Endothelial cell of umbilical vein (primary cell): Measurements from ENCODE around the gene DST. TPM values are rescaled to one million over a fixed set of nuclear protein-coding genes. Genes with fewer than 3 reads are reported as not detected.
A peak's percentile ranks its signal among the peaks of the same experiment; 100 is the strongest.

Source experiments
- BruUV-seq: library from RNA; stranded (reverse); fragments of 400-500 nt; replicated peaks from 2 replicates; lab custom pipeline; 2021; lab: Mats Ljungman, UMichigan
- CTCF ChIA-PET: fragments of 300-600, 350-600 bp; sonication (Branson Sonifier 250); formaldehyde crosslinking; loops from one replicate; lab custom pipeline; 2021; ENCODE audit warnings: antibody characterized with exemption, inconsistent platforms; lab: Charles Lee
- POLR2A ChIA-PET: fragments of 300-600, 350-600 bp; sonication (Branson Sonifier 250); formaldehyde crosslinking; loops from one replicate; lab custom pipeline; 2021; ENCODE audit warnings: antibody characterized with exemption, inconsistent platforms; lab: Charles Lee
- DNase-seq: peaks from one replicate; pipeline ENCODE4 v3.0.0-alpha.2; 2011; ENCODE audit warnings: low read depth, low spot score
- FAIRE-seq: peaks from 2 replicates; lab custom pipeline; 2011; peaks lifted over from hg19 to GRCh38; lab: Jason Lieb, UNC
- H2AFZ ChIP-seq: 2 replicates; pipeline ENCODE4 v1.6.0; 2012; ENCODE audit warnings: low read depth, low read length, control low read depth, inconsistent platforms
- H3K27ac ChIP-seq: 2 replicates; pipeline ENCODE4 v1.5.1; 2011; ENCODE audit warnings: low read depth, mild to moderate bottlenecking, control low read depth, low read length, moderate library complexity; ENCODE audit not compliant: insufficient read depth
- H3K27me3 ChIP-seq, 2 experiments: 2 replicates each; pipeline versions ENCODE4 v1.6.0 to v1.6.1; 2011; ENCODE audit warnings: low read length in 2 of 2, mixed read lengths in 1 of 2; ENCODE audit not compliant: control insufficient read depth in 2 of 2, insufficient read depth in 2 of 2
- H3K36me3 ChIP-seq, 2 experiments: 2 replicates in 1 of 2; 3 replicates in 1 of 2; pipeline ENCODE4 v1.5.1; 2011; ENCODE audit warnings: low read length in 2 of 2, mild to moderate bottlenecking in 1 of 2, moderate library complexity in 1 of 2; ENCODE audit not compliant: control insufficient read depth in 2 of 2, insufficient read depth in 2 of 2; ENCODE audit errors: extremely low read depth in 1 of 2
- H3K4me1 ChIP-seq: 3 replicates; pipeline ENCODE4 v1.5.1; 2011; ENCODE audit warnings: mild to moderate bottlenecking, low read length; ENCODE audit not compliant: control insufficient read depth, insufficient read depth; ENCODE audit errors: extremely low read depth
- H3K4me2 ChIP-seq: 2 replicates; pipeline ENCODE4 v1.6.1; 2011; ENCODE audit warnings: low read length, control low read depth, mixed read lengths; ENCODE audit not compliant: insufficient read depth
- H3K4me3 ChIP-seq, 3 experiments: fragments of 200-600 bp in 1 of 3; sonication (generic), shearing (Covaris generic) in 1 of 3; replicated peaks in 1 of 3; 2 replicates each; pipeline ENCODE4 v1.5.1; 2011 to 2016; ENCODE audit warnings: control low read depth in 3 of 3, low read length in 3 of 3, mild to moderate bottlenecking in 2 of 3, inconsistent platforms in 1 of 3, low read depth in 1 of 3, moderate library complexity in 1 of 3; ENCODE audit not compliant: insufficient read depth in 1 of 3
- H3K79me2 ChIP-seq: 2 replicates; pipeline ENCODE4 v1.6.0; 2012; ENCODE audit warnings: low read length, inconsistent platforms; ENCODE audit not compliant: control insufficient read depth, insufficient read depth
- H3K9ac ChIP-seq: replicated peaks from 2 replicates; pipeline ENCODE3; 2011; ENCODE audit warnings: low read length, control low read depth; ENCODE audit not compliant: insufficient read depth; ENCODE audit errors: extremely low read depth
- H3K9me1 ChIP-seq: replicated peaks from 3 replicates; pipeline ENCODE4 v1.6.0; 2011; ENCODE audit warnings: mild to moderate bottlenecking, low read length; ENCODE audit not compliant: control insufficient read depth, insufficient read depth; ENCODE audit errors: extremely low read depth
- H3K9me3 ChIP-seq: replicated peaks from 2 replicates; pipeline ENCODE4 v1.5.1; 2012; ENCODE audit warnings: low read length, inconsistent platforms; ENCODE audit not compliant: control insufficient read depth, insufficient read depth
- H4K20me1 ChIP-seq: replicated peaks from 2 replicates; pipeline ENCODE3; 2011; ENCODE audit warnings: mild to moderate bottlenecking, low read length; ENCODE audit not compliant: control insufficient read depth, insufficient read depth; ENCODE audit errors: extremely low read depth
- EZH2 ChIP-seq: IDR thresholded peaks from 2 replicates; pipeline ENCODE4 v1.6.1; 2012; ENCODE audit warnings: borderline replicate concordance, low read depth, mild to moderate bottlenecking, moderate library complexity, low read length, inconsistent platforms; ENCODE audit not compliant: severe bottlenecking
- FOS ChIP-seq: IDR thresholded peaks from 2 replicates; pipeline ENCODE4 v1.6.1; 2011; ENCODE audit warnings: mild to moderate bottlenecking, low read length, moderate library complexity, borderline replicate concordance; ENCODE audit not compliant: insufficient read depth
- GATA2 ChIP-seq: IDR thresholded peaks from 2 replicates; pipeline ENCODE4 v1.7.0; 2011; ENCODE audit warnings: low read depth, mild to moderate bottlenecking, moderate library complexity, mixed read lengths, low read length; ENCODE audit not compliant: insufficient read length, insufficient read depth
- JUN ChIP-seq: IDR thresholded peaks from 2 replicates; pipeline ENCODE4 v1.6.1; 2011; ENCODE audit warnings: borderline replicate concordance, low read depth; ENCODE audit not compliant: insufficient read length, insufficient read depth
- MYC ChIP-seq: IDR thresholded peaks from one replicate; pipeline ENCODE4 v1.6.1; 2011; ENCODE audit warnings: mild to moderate bottlenecking, low read depth, low read length
- POLR2A ChIP-seq: IDR thresholded peaks from 2 replicates; pipeline ENCODE4 v1.6.1; 2012; ENCODE audit warnings: low read depth, mild to moderate bottlenecking, control low read depth, low read length
- POLR2AphosphoS5 ChIP-seq: IDR thresholded peaks from 2 replicates; pipeline ENCODE4 v1.6.1; 2012; ENCODE audit warnings: low read depth, mild to moderate bottlenecking, control low read depth, low read length, moderate library complexity; ENCODE audit not compliant: insufficient read depth
- dilution Hi-C: fragments of 300-500 bp; cut with MboI; formaldehyde crosslinking; loops from one replicate; pipeline ENCODE4 v1.15.0; 2019; ENCODE audit warnings: low sequenced_read_pairs; ENCODE audit not compliant: extremely low pct_ligation_motif_present
- intact Hi-C: fragments of 100-400 bp; cut with micrococcal nuclease; formaldehyde crosslinking; loops from one replicate; pipeline ENCODE4 v1.10.0; 2022
- polyA plus RNA-seq, 4 experiments: library from polyadenylated mRNA; depleted of rRNA in 3 of 4; stranded (reverse) in 3 of 4; unstranded in 1 of 4; fragments of >200 nt; gene quantifications; 2 replicates each; pipeline versions ENCODE4 v1.2.1 to v1.2.3, GENCODE V29; 2011 to 2012; ENCODE audit warnings: missing spikeins in 1 of 4
- total RNA-seq: library from RNA; stranded (reverse); gene quantifications from 2 replicates; pipeline ENCODE4 v1.2.3, GENCODE V29; 2021
- TF ChIP-seq, protein P1 (sequence below): IDR thresholded peaks from 2 replicates; pipeline ENCODE4 v1.6.1; 2011; ENCODE audit not compliant: insufficient read depth, insufficient read length
- TF ChIP-seq, protein P2 (sequence below), 2 donors: IDR thresholded peaks; 1 replicate in 1 of 2; 2 replicates in 1 of 2; pipeline ENCODE4 v1.5.1; 2011; ENCODE audit warnings: low read length in 2 of 2, mild to moderate bottlenecking in 2 of 2, moderate library complexity in 2 of 2, control low read depth in 1 of 2, inconsistent platforms in 1 of 2, low read depth in 1 of 2; ENCODE audit not compliant: insufficient read depth in 1 of 2; ENCODE audit errors: extremely low read depth in 1 of 2

DST gene
- total and polyA plus RNA-seq, 2 donors (not counting 3 experiments of a cell fraction or from before 2014, with no cell fraction given): 62.3 to 253 TPM

- Histone ChIP-seq H3K79me2 (peaks cover 15% of the 10 kb centered on the region), H3K4me1 (no peaks in the 10 kb centered on the region)
- intact Hi-C loops: no loop called here
Measured at GRCh38 chr6:56683882-56684281, 41.2 kb upstream of the DST start.

GRCh38 chr6:56682635-56683034, 39.9 kb upstream of the DST start:
- TF ChIP-seq GATA2: no peak
- TF ChIP-seq FOS: no peak
- TF ChIP-seq, protein P1, sequence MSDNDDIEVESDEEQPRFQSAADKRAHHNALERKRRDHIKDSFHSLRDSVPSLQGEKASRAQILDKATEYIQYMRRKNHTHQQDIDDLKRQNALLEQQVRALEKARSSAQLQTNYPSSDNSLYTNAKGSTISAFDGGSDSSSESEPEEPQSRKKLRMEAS: no peak
- TF ChIP-seq POLR2A: no peak
- TF ChIP-seq JUN: no peak
- TF ChIP-seq, protein P2, sequence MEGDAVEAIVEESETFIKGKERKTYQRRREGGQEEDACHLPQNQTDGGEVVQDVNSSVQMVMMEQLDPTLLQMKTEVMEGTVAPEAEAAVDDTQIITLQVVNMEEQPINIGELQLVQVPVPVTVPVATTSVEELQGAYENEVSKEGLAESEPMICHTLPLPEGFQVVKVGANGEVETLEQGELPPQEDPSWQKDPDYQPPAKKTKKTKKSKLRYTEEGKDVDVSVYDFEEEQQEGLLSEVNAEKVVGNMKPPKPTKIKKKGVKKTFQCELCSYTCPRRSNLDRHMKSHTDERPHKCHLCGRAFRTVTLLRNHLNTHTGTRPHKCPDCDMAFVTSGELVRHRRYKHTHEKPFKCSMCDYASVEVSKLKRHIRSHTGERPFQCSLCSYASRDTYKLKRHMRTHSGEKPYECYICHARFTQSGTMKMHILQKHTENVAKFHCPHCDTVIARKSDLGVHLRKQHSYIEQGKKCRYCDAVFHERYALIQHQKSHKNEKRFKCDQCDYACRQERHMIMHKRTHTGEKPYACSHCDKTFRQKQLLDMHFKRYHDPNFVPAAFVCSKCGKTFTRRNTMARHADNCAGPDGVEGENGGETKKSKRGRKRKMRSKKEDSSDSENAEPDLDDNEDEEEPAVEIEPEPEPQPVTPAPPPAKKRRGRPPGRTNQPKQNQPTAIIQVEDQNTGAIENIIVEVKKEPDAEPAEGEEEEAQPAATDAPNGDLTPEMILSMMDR (IDR thresholded peaks at IDR 0.05; ENCODE audit: extremely low read depth in 1 of 2, insufficient read depth in 1 of 2, low read depth in 1 of 2, low read length in 2 of 2): no peak
- no peak for TF ChIP-seq EZH2
- TF ChIP-seq POLR2AphosphoS5: no peak
- no peak for TF ChIP-seq MYC
- Histone ChIP-seq H3K27me3 (no peaks in the 10 kb centered on the region), H3K9me3 (no peaks in the 10 kb centered on the region), H3K9ac (no peak overlapping the region), H3K4me2 (no peak overlapping the region), H3K4me1 (peaks cover 4% of the 10 kb centered on the region), H3K79me2 (peaks cover 15% of the 10 kb centered on the region), H4K20me1 (peaks cover 3% of the 10 kb centered on the region), H2AFZ (no peak overlapping the region), H3K36me3 (peaks cover 0 to 2% of the 10 kb centered on the region in 2 experiments), H3K4me3 (no peak overlapping the region), H3K9me1 (no peaks in the 10 kb centered on the region), H3K27ac (no peak overlapping the region)
- dilution Hi-C loops: no loop called here
- FAIRE-seq (no peak), DNase-seq (no peak)
- ChIA-PET POLR2A (no interaction called here), CTCF (no interaction called here)
- no TSS peak for BruUV-seq
- intact Hi-C loops: no loop called here

More at GRCh38 chr6:56683882-56684281, 41.2 kb upstream of the DST start:
- H3K9me1 ChIP-seq: no peaks in the 10 kb centered on the region
- H3K27me3 ChIP-seq: no peaks in the 10 kb centered on the region
- H2AFZ ChIP-seq: no peak overlapping the region
- no peak overlapping the region for H3K4me2 ChIP-seq
- H4K20me1 ChIP-seq: peaks cover 3% of the 10 kb centered on the region
- no peak for FAIRE-seq
- TF ChIP-seq JUN (no peak), EZH2 (no peak)
- DNase-seq: peak; percentile 46
- H3K4me3 ChIP-seq: no peak overlapping the region
- no peak overlapping the region for H3K9ac ChIP-seq
- CTCF ChIA-PET: interaction anchor here (0.7 to 1.5 kb wide), 3 partner anchors 11 to 44 kb away, joined by 3 to 6 read pairs (median 3); no protein-coding TSS in a partner anchor
- H3K27ac ChIP-seq: no peak overlapping the region
- no peaks in the 10 kb centered on the region for H3K9me3 ChIP-seq
- no TSS peak for BruUV-seq
- dilution Hi-C loops: no loop called here
- H3K36me3 ChIP-seq: peaks cover 0 to 2% of the 10 kb centered on the region in 2 experiments
- POLR2A ChIA-PET: no interaction called here
